Activated T-cell treated with anti-CD3 and anti-CD28 coated beads, Interleukin-2, amount 50 U/mL, for 4 hours (primary cell): ENCODE results near the gene GNG3. TPM values are rescaled to one million over a fixed set of nuclear protein-coding genes. Genes with fewer than 3 reads are reported as not detected.
A peak's percentile ranks its signal among the peaks of the same experiment; 100 is the strongest.

Experiments
- ATAC-seq, 2 donors: fragments of 200-7000 bp; cut with Tn5 transposase; one replicate each; pipeline ENCODE4 v1.10.0; 2021
- DNase-seq: peaks from one replicate; pipeline ENCODE4 v3.0.0-alpha.2; 2020
- H3K27me3 Mint-ChIP-seq: one replicate; pipeline ENCODE4 v1.8.0; 2021; ENCODE audit warnings: low read depth, mixed read lengths
- H3K36me3 Mint-ChIP-seq: one replicate; pipeline ENCODE4 v1.8.0; 2022; ENCODE audit warnings: mixed read lengths; ENCODE audit not compliant: insufficient read depth
- H3K4me1 Mint-ChIP-seq: one replicate; pipeline ENCODE4 v1.8.0; 2021; ENCODE audit warnings: low read depth, mixed read lengths
- H3K4me3 Mint-ChIP-seq: one replicate; pipeline ENCODE4 v1.8.0; 2021; ENCODE audit warnings: mild to moderate bottlenecking, moderate library complexity, mixed read lengths
- H3K9me3 Mint-ChIP-seq: one replicate; pipeline ENCODE4 v1.8.0; 2021; ENCODE audit warnings: mixed read lengths
- total RNA-seq, 3 donors: library from RNA; stranded (reverse); gene quantifications; one replicate each; pipeline ENCODE4 v1.2.1, GENCODE V29; 2021

The GNG3 gene
- total RNA-seq, 3 donors from 2014 or later: not detected

DNA sequence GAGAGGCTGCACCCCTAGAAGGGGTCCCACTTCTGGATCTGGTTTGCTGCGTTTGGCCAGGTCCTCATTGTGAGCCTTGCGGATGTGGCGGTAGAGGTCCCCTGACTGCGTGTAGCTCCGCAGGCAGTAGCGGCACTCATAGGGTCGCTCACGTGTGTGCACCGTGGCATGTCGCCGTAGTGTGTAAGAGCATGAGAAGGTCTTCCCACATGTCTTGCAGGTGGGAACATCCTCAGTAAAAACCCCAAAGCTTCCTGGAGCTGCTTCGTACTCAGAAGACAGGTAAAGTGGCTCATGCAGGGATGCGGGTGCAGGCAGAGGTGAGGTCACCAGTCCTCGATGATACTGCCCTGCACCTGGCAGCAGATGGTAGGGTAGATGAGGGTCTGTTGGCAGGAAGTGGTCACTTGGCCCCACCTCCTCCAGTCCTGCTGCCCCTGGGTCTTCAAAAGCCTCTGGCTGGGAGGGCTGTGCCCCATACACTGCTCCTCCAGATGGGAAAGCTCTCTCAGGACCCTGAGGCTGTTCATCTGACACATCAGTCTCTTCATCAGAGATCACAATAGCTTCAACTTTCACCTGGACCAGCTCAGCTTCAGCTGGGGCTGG, 44.8 kb downstream of the GNG3 start:
- no peak for ATAC-seq
- no peak overlapping the region for H3K4me3 Mint-ChIP-seq
- no peak for DNase-seq
- no peaks in the 10 kb centered on the region for H3K27me3 Mint-ChIP-seq
- peaks cover 24% of the 10 kb centered on the region for H3K4me1 Mint-ChIP-seq
- peaks cover 8% of the 10 kb centered on the region for H3K36me3 Mint-ChIP-seq
- H3K9me3 Mint-ChIP-seq: no peaks in the 10 kb centered on the region

DNA sequence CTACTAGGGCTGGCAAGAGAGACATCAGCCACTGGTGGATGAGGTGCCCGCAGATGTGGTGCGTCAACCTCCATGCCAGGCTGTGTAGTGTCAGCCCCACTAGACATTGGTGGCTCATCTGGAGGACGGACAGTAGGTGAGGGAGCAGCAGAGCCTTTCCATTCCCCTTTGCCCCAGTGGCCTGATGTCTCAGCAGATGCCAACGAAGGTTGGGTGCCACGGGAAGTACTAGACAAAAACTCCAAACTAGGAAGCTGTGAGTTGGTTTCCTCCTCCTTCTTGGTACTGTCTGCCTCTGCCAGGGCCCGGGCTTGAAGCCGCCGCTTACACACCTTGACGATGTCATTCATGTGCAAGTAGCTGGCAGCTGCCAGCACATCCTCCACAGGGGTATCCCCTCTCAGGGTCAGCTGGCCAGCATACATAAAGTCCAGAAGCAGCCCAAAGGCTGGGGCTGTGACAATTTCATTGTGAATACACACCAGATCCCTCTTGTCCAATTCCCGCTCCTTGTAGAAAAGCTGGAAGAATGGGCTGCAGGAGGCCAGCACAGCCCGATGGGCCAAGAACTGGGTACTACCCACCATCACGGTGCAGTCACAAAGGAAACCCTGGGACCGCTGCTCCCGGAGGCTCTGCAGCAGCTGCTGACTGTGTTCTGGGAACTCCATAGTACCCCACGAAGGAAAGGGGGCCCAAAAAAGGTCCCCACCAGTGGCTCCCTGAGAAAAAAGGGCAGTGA, 45.7 kb downstream of the GNG3 start:
- no peaks in the 10 kb centered on the region for H3K9me3 Mint-ChIP-seq
- DNase-seq: no peak

DNA sequence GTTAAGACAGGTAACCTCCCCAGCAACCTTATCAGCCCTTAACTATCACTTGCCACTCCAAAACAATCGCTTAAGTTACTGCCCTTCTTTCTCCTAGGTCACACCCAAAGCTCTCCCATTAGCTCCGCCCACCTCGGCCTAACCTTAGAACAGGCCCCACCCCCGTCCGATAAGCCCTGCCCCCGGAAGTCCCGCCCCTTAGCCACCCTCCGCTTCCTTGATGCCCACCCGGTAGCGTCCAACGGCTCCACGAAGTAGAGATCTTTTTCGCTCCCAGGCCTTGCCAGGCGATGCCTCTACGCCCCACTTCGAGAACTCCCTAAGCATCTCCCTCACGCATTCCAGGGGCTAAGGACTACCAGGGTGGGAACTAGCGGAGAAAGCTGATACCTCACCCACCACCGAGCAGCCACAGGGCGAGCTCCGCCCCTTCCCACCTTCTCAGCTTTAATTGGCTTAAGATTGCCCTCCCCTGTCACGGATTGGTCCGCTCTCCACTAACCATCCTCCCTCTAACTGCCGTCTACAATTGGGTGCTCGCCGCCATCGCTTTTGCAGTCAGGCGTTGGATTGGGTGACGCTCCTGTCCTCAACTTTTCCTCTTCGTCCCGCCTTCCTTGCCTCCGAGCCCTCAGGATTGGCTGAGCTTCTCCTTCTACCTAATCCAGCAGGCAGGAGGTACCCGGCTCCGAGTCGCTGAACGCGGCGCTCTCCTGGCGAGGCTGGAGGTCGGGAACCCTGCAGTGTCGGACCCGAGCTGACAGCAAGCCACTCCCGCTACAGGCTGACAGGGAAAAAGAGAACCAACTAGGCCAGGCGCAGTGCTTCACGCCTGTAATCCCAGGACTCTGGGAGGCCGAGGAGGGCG, 46.5 kb downstream of the GNG3 start, which contains the start of gene ZBTB3:
ZBTB3 (minus strand) TSS at position 425 of the 868 bp plus-strand sequence. CDS start 496 bp downstream, outside the sequence.
- peak; percentile 95 for DNase-seq
- H3K4me3 Mint-ChIP-seq: peak within 1 kb of the TSS; percentile 97
- peak; percentile 98 to 99 for ATAC-seq

More for the DNA sequence above, 45.7 kb downstream of the GNG3 start:
- H3K4me1 Mint-ChIP-seq: peaks cover 24% of the 10 kb centered on the region
- no peak for ATAC-seq
- H3K27me3 Mint-ChIP-seq: no peaks in the 10 kb centered on the region
- H3K36me3 Mint-ChIP-seq: peaks cover 8% of the 10 kb centered on the region
- peak overlapping the region; percentile 97 for H3K4me3 Mint-ChIP-seq

DNA sequence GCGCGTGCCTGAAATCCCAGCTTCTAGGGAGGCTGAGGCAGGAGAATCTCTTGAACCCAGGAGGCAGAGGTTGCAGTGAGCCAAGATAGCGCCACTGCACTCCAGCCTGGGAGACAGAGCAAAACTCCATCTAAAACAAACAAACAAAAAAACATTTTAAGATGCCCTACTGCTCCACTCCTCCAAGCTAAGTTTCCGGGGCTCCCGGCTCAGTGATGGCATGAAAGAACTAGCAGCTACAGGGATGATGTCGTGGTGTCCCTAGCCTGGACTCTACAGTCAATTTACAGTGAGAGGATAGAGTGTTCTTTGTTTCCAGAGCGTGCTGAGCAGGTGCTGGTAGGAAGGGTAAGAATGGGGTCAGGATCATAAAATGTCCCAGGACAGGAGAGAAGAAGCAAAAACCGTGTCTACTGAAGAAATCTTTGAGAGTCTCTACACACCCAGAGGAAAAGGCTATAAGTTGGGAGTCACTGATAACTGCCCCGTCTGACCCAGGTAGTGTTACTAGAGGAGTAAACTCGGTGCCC, 47.7 kb downstream of the GNG3 start:
- Mint-ChIP-seq H3K4me1 (peaks cover 17% of the 10 kb centered on the region), H3K9me3 (no peaks in the 10 kb centered on the region), H3K27me3 (no peaks in the 10 kb centered on the region), H3K4me3 (peak overlapping the region; percentile 33), H3K36me3 (peaks cover 3% of the 10 kb centered on the region)
- DNase-seq: no peak
- ATAC-seq: no peak

More for the DNA sequence above, 46.5 kb downstream of the GNG3 start, which contains the start of gene ZBTB3:
- peaks cover 22% of the 10 kb centered on the region for H3K4me1 Mint-ChIP-seq
- H3K27me3 Mint-ChIP-seq: no peaks in the 10 kb centered on the region
- H3K36me3 Mint-ChIP-seq: peaks cover 5% of the 10 kb centered on the region
- H3K9me3 Mint-ChIP-seq: no peaks in the 10 kb centered on the region

DNA sequence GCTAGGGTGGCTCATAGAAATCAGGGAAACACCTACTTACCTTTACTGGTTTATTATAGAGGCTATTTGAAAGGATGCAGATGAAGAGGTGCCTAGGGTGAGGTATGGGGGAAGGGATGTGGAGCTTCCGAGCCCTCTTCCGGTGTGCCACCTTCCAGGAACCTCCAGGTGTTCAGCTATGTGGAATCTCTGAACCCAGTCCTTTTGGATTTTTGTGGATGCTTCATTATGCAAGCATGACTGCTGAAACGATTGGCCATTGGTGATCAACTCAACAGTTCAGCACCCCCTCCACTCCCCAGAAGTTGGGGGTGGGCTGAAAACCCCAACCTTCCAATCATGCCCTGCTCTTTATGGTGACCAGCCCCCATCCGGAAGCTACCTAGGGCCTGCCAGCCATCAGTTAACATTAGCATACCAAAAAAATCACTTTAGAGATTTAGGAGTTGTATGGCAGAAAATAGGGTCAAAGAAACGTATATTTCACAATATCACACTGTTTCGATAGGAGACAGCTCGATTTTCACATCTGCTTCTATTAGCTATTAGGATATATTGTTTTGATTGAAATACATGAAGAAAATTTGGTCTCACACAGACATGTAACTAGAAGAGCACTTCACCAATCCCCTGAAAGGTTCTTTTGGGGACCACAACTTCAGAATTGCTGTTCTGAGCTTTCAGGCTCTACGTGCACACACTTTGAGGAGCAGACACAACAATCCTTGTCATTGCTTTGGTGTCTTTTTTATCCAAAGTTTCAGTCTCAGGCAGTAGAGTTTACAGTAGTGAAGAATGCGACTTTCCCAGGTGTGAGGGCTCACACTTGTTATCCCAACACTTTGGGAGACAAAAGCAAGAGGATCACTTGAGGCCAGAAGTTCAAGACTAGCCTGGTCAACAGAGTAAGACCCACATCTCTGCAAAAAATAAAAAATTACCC, 50.6 kb downstream of the GNG3 start:
- ATAC-seq: no peak
- Mint-ChIP-seq H3K27me3 (no peaks in the 10 kb centered on the region), H3K9me3 (no peaks in the 10 kb centered on the region), H3K4me1 (peaks cover 24% of the 10 kb centered on the region), H3K36me3 (peaks cover 4% of the 10 kb centered on the region), H3K4me3 (no peak overlapping the region)
- DNase-seq: no peak

Other genes starting within 250 kb of the GNG3 start
- gene AHNAK, start 160.9 kb upstream of the GNG3 start, total RNA-seq: 10 to 100 TPM; 12.3 to 22.7 (median 13.3) TPM
- gene EEF1G, start 133.8 kb upstream of the GNG3 start, total RNA-seq: 1,000 to 10,000 TPM; 1,775 to 1,880 (median 1,879) TPM
- gene TUT1, start 116.2 kb upstream of the GNG3 start, total RNA-seq: 10 to 100 TPM; 39.4 to 46.1 (median 41.6) TPM
- gene MTA2, start 105.8 kb upstream of the GNG3 start, total RNA-seq: 100 to 1,000 TPM; 217 to 224 (median 220) TPM
- 100 to 1,000 TPM; 145 to 160 (median 155) TPM for gene EML3, start 94.9 kb upstream of the GNG3 start, total RNA-seq
- gene ROM1, start 94.4 kb upstream of the GNG3 start, total RNA-seq: 1 to 10 TPM; 5.8 to 6.6 (median 5.8) TPM
- gene B3GAT3, start 85.7 kb upstream of the GNG3 start, total RNA-seq: 10 to 100 TPM; 58.2 to 66.2 (median 59.7) TPM
- gene GANAB, start 61.1 kb upstream of the GNG3 start, total RNA-seq: 100 to 1,000 TPM; 173 to 204 (median 194) TPM
- 10 to 100 TPM; 43.5 to 50.0 (median 48.0) TPM for gene INTS5, start 54.4 kb upstream of the GNG3 start, total RNA-seq
- 100 to 1,000 TPM; 174 to 212 (median 206) TPM for gene C11orf98, start 42.5 kb upstream of the GNG3 start, total RNA-seq
- gene CSKMT, start 42.4 kb upstream of the GNG3 start, total RNA-seq: 10 to 100 TPM; 54.6 to 73.1 (median 73.0) TPM
- 10 to 100 TPM in 2 of 3 donors, 1 to 10 TPM in 1; 9.4 to 14.6 (median 10.6) TPM for gene UQCC3, start 36.0 kb upstream of the GNG3 start, total RNA-seq
- 10 to 100 TPM; 17.0 to 22.2 (median 19.2) TPM for gene LBHD1, start 35.4 kb upstream of the GNG3 start, total RNA-seq
- 100 to 1,000 TPM; 151 to 174 (median 157) TPM for gene UBXN1, start 28.6 kb upstream of the GNG3 start, total RNA-seq
- gene LRRN4CL, start 18.1 kb upstream of the GNG3 start, total RNA-seq: under 1 TPM; 0.21 to 0.33 (median 0.30) TPM
- gene BSCL2, start 252 bp upstream of the GNG3 start, total RNA-seq: 10 to 100 TPM; 23.6 to 29.6 (median 26.9) TPM
- gene HNRNPUL2, start 19.8 kb downstream of the GNG3 start, total RNA-seq: 10 to 100 TPM; 45.3 to 49.4 (median 47.9) TPM
- gene TTC9C, start 20.8 kb downstream of the GNG3 start, total RNA-seq: 10 to 100 TPM; 20.2 to 22.9 (median 20.9) TPM
- 1 to 10 TPM; 5.7 to 6.9 (median 6.5) TPM for gene ZBTB3, start 46.5 kb downstream of the GNG3 start, total RNA-seq
- 100 to 1,000 TPM; 143 to 145 (median 144) TPM for gene POLR2G, start 53.9 kb downstream of the GNG3 start, total RNA-seq
- 10 to 100 TPM; 27.2 to 34.3 (median 29.1) TPM for gene TAF6L, start 63.7 kb downstream of the GNG3 start, total RNA-seq
- 10 to 100 TPM; 26.8 to 35.4 (median 31.6) TPM for gene TMEM179B, start 79.7 kb downstream of the GNG3 start, total RNA-seq
- gene TMEM223, start 84.3 kb downstream of the GNG3 start, total RNA-seq: 10 to 100 TPM in 2 of 3 donors, 1 to 10 TPM in 1; 9.4 to 12.1 (median 11.6) TPM
- 100 to 1,000 TPM; 138 to 180 (median 158) TPM for gene NXF1, start 97.8 kb downstream of the GNG3 start, total RNA-seq
- gene STX5, start 124.4 kb downstream of the GNG3 start, total RNA-seq: 10 to 100 TPM; 22.3 to 31.6 (median 28.4) TPM
- under 1 TPM; 0.63 to 0.92 (median 0.89) TPM for gene TEX54, start 125.2 kb downstream of the GNG3 start, total RNA-seq
- gene WDR74, start 131.9 kb downstream of the GNG3 start, total RNA-seq: 100 to 1,000 TPM; 228 to 254 (median 235) TPM
- 100 to 1,000 TPM; 580 to 683 (median 586) TPM for gene SLC3A2, start 173.2 kb downstream of the GNG3 start, total RNA-seq
- not detected for gene CHRM1, start 213.7 kb downstream of the GNG3 start, total RNA-seq